K562 (cell line): Measurements from ENCODE around the gene WIPF1. TPM values are rescaled to one million over a fixed set of nuclear protein-coding genes. Genes with fewer than 3 reads are reported as not detected.
A peak's percentile ranks its signal among the peaks of the same experiment; 100 is the strongest.

Source experiments
- DEAF1 ChIP-seq: fragments of 450-650 bp; formaldehyde crosslinking; IDR thresholded peaks from 2 replicates; pipeline ENCODE4 v1.4.0; 2020; ENCODE audit warnings: mild to moderate bottlenecking, moderate library complexity
- GTF3C2 ChIP-seq: IDR thresholded peaks from 3 replicates; pipeline ENCODE4 v1.6.1; 2011; ENCODE audit warnings: borderline replicate concordance, mild to moderate bottlenecking, moderate library complexity; ENCODE audit not compliant: insufficient read length; ENCODE audit errors: extremely low read depth
- LCOR ChIP-seq: sonication (generic); formaldehyde crosslinking; IDR thresholded peaks from 2 replicates; pipeline ENCODE4 v1.8.0; 2022; ENCODE audit warnings: mild to moderate bottlenecking, missing genetic modification reagents
- MLX ChIP-seq, 2 experiments: fragments of 450-650 bp in 1 of 2; sonication (generic) in 1 of 2; formaldehyde crosslinking; conservative IDR thresholded peaks; 2 replicates each; pipeline versions ENCODE4 v1.4.0 to v1.8.1; 2020 to 2022; ENCODE audit warnings: mild to moderate bottlenecking in 1 of 2, missing genetic modification reagents in 1 of 2
- RAD21 ChIP-seq, 2 experiments: fragments of 250-450 bp in 1 of 2; fragments of 450-650 bp in 1 of 2; sonication (Bioruptor Pico) in 1 of 2; formaldehyde crosslinking in 1 of 2; IDR thresholded peaks in 1 of 2; conservative IDR thresholded peaks in 1 of 2; 2 replicates each; pipeline versions ENCODE4 v1.4.0 to v1.8.0; 2020 to 2022; ENCODE audit warnings: mild to moderate bottlenecking in 2 of 2, moderate library complexity in 1 of 2
- STAG1 ChIP-seq: sonication (generic); formaldehyde crosslinking; IDR thresholded peaks from 2 replicates; pipeline ENCODE4 v1.5.0; 2020; ENCODE audit warnings: missing genetic modification reagents, borderline replicate concordance
- ZNF232 ChIP-seq: sonication (generic); formaldehyde crosslinking; IDR thresholded peaks from 2 replicates; pipeline ENCODE4 v1.8.0; 2022; ENCODE audit warnings: mild to moderate bottlenecking, missing genetic modification reagents
- polyA plus RNA-seq, 8 experiments: library from polyadenylated mRNA; depleted of rRNA in 4 of 8; stranded (reverse) in 5 of 8; unstranded in 3 of 8; fragments of >200 nt; fragmentation: Nextera tagmentation in 2 of 8; fragmentation: Illumina TruSeq in 1 of 8; extraction: Ambion mirVana in 2 of 8; extraction: Trizol in 1 of 8; gene quantifications; 2 replicates each; pipeline versions ENCODE4 v1.2.1 to v1.2.3, GENCODE V29; 2011 to 2014; ENCODE audit warnings: inconsistent platforms in 1 of 8, missing spikeins in 1 of 8
- total RNA-seq, 7 experiments: library from RNA; depleted of rRNA in 6 of 7; stranded (reverse); fragments of >200 nt in 6 of 7; fragmentation: Illumina TruSeq in 2 of 7; extraction: Trizol in 2 of 7; gene quantifications; 2 replicates each; pipeline versions ENCODE4 v1.2.1 to v1.2.3, GENCODE V29; 2011 to 2021; ENCODE audit warnings: low replicate concordance in 1 of 7

WIPF1 gene
- total and polyA plus RNA-seq, 9 of the 15 experiments (the other 6 are each of a cell fraction or from before 2014, with no cell fraction given): 0.54 to 4.9 (median 2.4) TPM

GRCh38 chr2:174577967-174578589 is 19.5 kb downstream of the WIPF1 start (continued):
- TF ChIP-seq MLX (CRISPR knock-in tag; conservative IDR thresholded peaks at IDR 0.05) (no peak), RAD21 (CRISPR knock-in tag; conservative IDR thresholded peaks at IDR 0.05 in 1 of 2, IDR thresholded peaks at IDR 0.05 in 1 of 2) (peak; percentile 68 to 87), GTF3C2 (no peak), STAG1 (CRISPR knock-in tag) (peak; percentile 10; the same call in 1 of the 2 replicates), LCOR (CRISPR knock-in tag) (0 out of 2 replicates have a peak, but pooled peaks have one; percentile 33), DEAF1 (CRISPR knock-in tag) (peak; percentile 57), ZNF232 (CRISPR knock-in tag) (no peak)
